Nephron progenitor cell (in vitro differentiated cells): Measurements from ENCODE around the gene USF3.

Source experiments
- DNase-seq: peaks from one replicate; pipeline ENCODE4 v3.0.0; 2021
- H3K27ac Mint-ChIP-seq: 2 replicates; pipeline ENCODE4 v1.8.0; 2021; ENCODE audit warnings: mild to moderate bottlenecking, moderate library complexity, mixed read lengths
- H3K27me3 Mint-ChIP-seq: 2 replicates; pipeline ENCODE4 v1.8.0; 2021; ENCODE audit warnings: mild to moderate bottlenecking, low read depth, mixed read lengths; ENCODE audit not compliant: poor library complexity
- H3K36me3 Mint-ChIP-seq: 2 replicates; pipeline ENCODE4 v1.8.0; 2021; ENCODE audit warnings: low read depth, mixed read lengths
- H3K4me1 Mint-ChIP-seq: 2 replicates; pipeline ENCODE4 v1.8.0; 2021; ENCODE audit warnings: mixed read lengths
- H3K4me3 Mint-ChIP-seq: 2 replicates; pipeline ENCODE4 v1.8.0; 2021; ENCODE audit warnings: mild to moderate bottlenecking, moderate library complexity, mixed read lengths
- H3K9me3 Mint-ChIP-seq: 2 replicates; pipeline ENCODE4 v1.8.0; 2021; ENCODE audit warnings: mild to moderate bottlenecking, moderate library complexity, mixed read lengths
- CTCF ChIP-seq: fragments of 200-600 bp; sonication (generic); IDR thresholded peaks from 2 replicates; pipeline ENCODE4 v1.5.0; 2021; ENCODE audit warnings: antibody characterized with exemption

Gene USF3

GRCh38 chr3:113658107-113658506 is 38.3 kb downstream of the USF3 start:
- TF ChIP-seq CTCF, result no peak
- no peak for DNase-seq
- peaks cover 71% of the 10 kb centered on the region for H3K36me3 Mint-ChIP-seq
- no peak overlapping the region for H3K27ac Mint-ChIP-seq
- H3K4me3 Mint-ChIP-seq, result no peak overlapping the region
- H3K4me1 Mint-ChIP-seq, result peaks cover 3% of the 10 kb centered on the region
- H3K9me3 Mint-ChIP-seq, result no peaks in the 10 kb centered on the region
- no peaks in the 10 kb centered on the region for H3K27me3 Mint-ChIP-seq

GRCh38 chr3:113654851-113655250 is 41.6 kb downstream of the USF3 start:
- no peak overlapping the region for H3K4me3 Mint-ChIP-seq
- peaks cover 67% of the 10 kb centered on the region for H3K36me3 Mint-ChIP-seq
- TF ChIP-seq CTCF, result no peak
- no peak overlapping the region for H3K27ac Mint-ChIP-seq
- DNase-seq, result no peak
- H3K4me1 Mint-ChIP-seq, result no peaks in the 10 kb centered on the region
- no peaks in the 10 kb centered on the region for H3K9me3 Mint-ChIP-seq
- H3K27me3 Mint-ChIP-seq, result peaks cover 4% of the 10 kb centered on the region

GRCh38 chr3:113654310-113654709 is 42.1 kb downstream of the USF3 start:
- no peak overlapping the region for H3K27ac Mint-ChIP-seq
- H3K36me3 Mint-ChIP-seq, result peaks cover 62% of the 10 kb centered on the region
- H3K4me3 Mint-ChIP-seq, result no peak overlapping the region
- H3K27me3 Mint-ChIP-seq, result peaks cover 4% of the 10 kb centered on the region
- no peak for DNase-seq
- no peaks in the 10 kb centered on the region for H3K9me3 Mint-ChIP-seq
- no peak for TF ChIP-seq CTCF
- H3K4me1 Mint-ChIP-seq, result no peaks in the 10 kb centered on the region

- Mint-ChIP-seq H3K4me1 (no peaks in the 10 kb centered on the region), H3K36me3 (peaks cover 43% of the 10 kb centered on the region), H3K9me3 (peaks cover 37% of the 10 kb centered on the region), H3K4me3 (no peak overlapping the region), H3K27me3 (peaks cover 4% of the 10 kb centered on the region), H3K27ac (no peak overlapping the region)
- no peak for TF ChIP-seq CTCF
- DNase-seq, result no peak
Measured at GRCh38 chr3:113649174-113649845, 47.1 kb downstream of the USF3 start.

- TF ChIP-seq CTCF, result no peak
- peaks cover 50% of the 10 kb centered on the region for H3K36me3 Mint-ChIP-seq
- no peak overlapping the region for H3K27ac Mint-ChIP-seq
- DNase-seq, result no peak
- peaks cover 45% of the 10 kb centered on the region for H3K9me3 Mint-ChIP-seq
- H3K4me3 Mint-ChIP-seq, result no peak overlapping the region
- no peaks in the 10 kb centered on the region for H3K4me1 Mint-ChIP-seq
- peaks cover 4% of the 10 kb centered on the region for H3K27me3 Mint-ChIP-seq
Measured at GRCh38 chr3:113648524-113648923, 47.9 kb downstream of the USF3 start.

GRCh38 chr3:113643583-113643982 is 52.9 kb downstream of the USF3 start:
- no peak for TF ChIP-seq CTCF
- Mint-ChIP-seq H3K36me3 (peaks cover 36% of the 10 kb centered on the region), H3K4me1 (no peaks in the 10 kb centered on the region), H3K27ac (no peak overlapping the region), H3K9me3 (peaks cover 58% of the 10 kb centered on the region), H3K4me3 (no peak overlapping the region), H3K27me3 (no peaks in the 10 kb centered on the region)
- DNase-seq, result no peak
